Stomach (tissue), 4 donors: Measurements from ENCODE around the gene SEMA4C.

ENCODE experiments used
- EP300 ChIP-seq: sonication (generic); formaldehyde crosslinking; IDR thresholded peaks from one replicate; pipeline ENCODE4 v1.6.1; 2017; ENCODE audit warnings: antibody characterized with exemption
- POLR2A ChIP-seq, 4 donors: fragments of 450-650 bp; IDR thresholded peaks; one replicate each; pipeline ENCODE4 v1.6.1; 2016; ENCODE audit warnings: antibody characterized with exemption in 4 of 4, control low read depth in 2 of 4, mild to moderate bottlenecking in 1 of 4, moderate library complexity in 1 of 4
- POLR2AphosphoS5 ChIP-seq, 3 donors: sonication (generic); formaldehyde crosslinking; IDR thresholded peaks; one replicate each; pipeline ENCODE4 v1.6.1; 2016; ENCODE audit warnings: antibody characterized with exemption in 3 of 3
- TF ChIP-seq, protein P1 (sequence below), 7 experiments: fragments of 450-650 bp in 4 of 7; fragments of 200-600 bp in 3 of 7; sonication (generic) in 3 of 7; IDR thresholded peaks; one replicate each; pipeline ENCODE4 v1.5.1; 2016 to 2019; ENCODE audit warnings: antibody characterized with exemption in 7 of 7, control low read depth in 2 of 7, mild to moderate bottlenecking in 1 of 7

- TF ChIP-seq, protein P1, sequence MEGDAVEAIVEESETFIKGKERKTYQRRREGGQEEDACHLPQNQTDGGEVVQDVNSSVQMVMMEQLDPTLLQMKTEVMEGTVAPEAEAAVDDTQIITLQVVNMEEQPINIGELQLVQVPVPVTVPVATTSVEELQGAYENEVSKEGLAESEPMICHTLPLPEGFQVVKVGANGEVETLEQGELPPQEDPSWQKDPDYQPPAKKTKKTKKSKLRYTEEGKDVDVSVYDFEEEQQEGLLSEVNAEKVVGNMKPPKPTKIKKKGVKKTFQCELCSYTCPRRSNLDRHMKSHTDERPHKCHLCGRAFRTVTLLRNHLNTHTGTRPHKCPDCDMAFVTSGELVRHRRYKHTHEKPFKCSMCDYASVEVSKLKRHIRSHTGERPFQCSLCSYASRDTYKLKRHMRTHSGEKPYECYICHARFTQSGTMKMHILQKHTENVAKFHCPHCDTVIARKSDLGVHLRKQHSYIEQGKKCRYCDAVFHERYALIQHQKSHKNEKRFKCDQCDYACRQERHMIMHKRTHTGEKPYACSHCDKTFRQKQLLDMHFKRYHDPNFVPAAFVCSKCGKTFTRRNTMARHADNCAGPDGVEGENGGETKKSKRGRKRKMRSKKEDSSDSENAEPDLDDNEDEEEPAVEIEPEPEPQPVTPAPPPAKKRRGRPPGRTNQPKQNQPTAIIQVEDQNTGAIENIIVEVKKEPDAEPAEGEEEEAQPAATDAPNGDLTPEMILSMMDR (IDR thresholded peaks at IDR 0.05): no peak
- TF ChIP-seq POLR2A (IDR thresholded peaks at IDR 0.05): no peak
- no peak for TF ChIP-seq POLR2AphosphoS5 (IDR thresholded peaks at IDR 0.05)
- TF ChIP-seq EP300: no peak
Observed at GRCh38 chr2:96876269-96877041, 6.6 kb upstream of the SEMA4C start.
